MV-4-11 (cell line): ENCODE results near the gene ARAP3.

Source experiments
- DNase-seq: peaks from one replicate; lab custom pipeline; 2025; lab: John Stamatoyannopoulos, UW

ARAP3 gene

GRCh38 chr5:141672071-141672840 lies 9.8 kb downstream of the ARAP3 start:
- no peak for DNase-seq

GRCh38 chr5:141669520-141669919 lies 12.5 kb downstream of the ARAP3 start:
- DNase-seq, result no peak

- DNase-seq, result no peak
These were observed 13.3 kb downstream of the ARAP3 start for GRCh38 chr5:141668601-141669265.

GRCh38 chr5:141665995-141666940 lies 15.8 kb downstream of the ARAP3 start:
- no peak for DNase-seq

- peak; percentile 77 for DNase-seq
These were observed 17.1 kb downstream of the ARAP3 start for GRCh38 chr5:141664733-141665461.

- no peak for DNase-seq
These were observed 18.5 kb downstream of the ARAP3 start for GRCh38 chr5:141663506-141663905.

GRCh38 chr5:141662028-141662427 lies 20.0 kb downstream of the ARAP3 start:
- DNase-seq, result no peak

- DNase-seq, result peak; percentile 65
These were observed 24.0 kb downstream of the ARAP3 start for GRCh38 chr5:141657937-141658545.

- no peak for DNase-seq
These were observed 24.6 kb downstream of the ARAP3 start for GRCh38 chr5:141657404-141657803.

GRCh38 chr5:141656396-141656795 lies 25.6 kb downstream of the ARAP3 start:
- no peak for DNase-seq

GRCh38 chr5:141655020-141655419 lies 27.0 kb downstream of the ARAP3 start:
- DNase-seq, result no peak

- no peak for DNase-seq
These were observed 27.7 kb downstream of the ARAP3 start for GRCh38 chr5:141654298-141654697.

- no peak for DNase-seq
These were observed 30.3 kb downstream of the ARAP3 start for GRCh38 chr5:141651728-141652105.

- peak; percentile 75 for DNase-seq
These were observed 30.9 kb downstream of the ARAP3 start, which contains the start of gene FCHSD1 for GRCh38 chr5:141650851-141651727. Gene FCHSD1, minus strand, starts transcription at chr5:141651418. Its CDS starts 50 bp downstream, at chr5:141651368.

GRCh38 chr5:141649972-141650371 lies 32.1 kb downstream of the ARAP3 start:
- DNase-seq, result no peak

GRCh38 chr5:141649056-141649688 lies 32.9 kb downstream of the ARAP3 start:
- DNase-seq, result no peak

GRCh38 chr5:141647851-141648250 lies 34.2 kb downstream of the ARAP3 start:
- no peak for DNase-seq

- no peak for DNase-seq
These were observed 34.8 kb downstream of the ARAP3 start for GRCh38 chr5:141647242-141647641.

GRCh38 chr5:141646026-141646425 lies 36.0 kb downstream of the ARAP3 start:
- no peak for DNase-seq
